HFF-Myc (cell line): Measurements from ENCODE around the gene LRIG1.

Experiments
- DNase-seq: peaks from one replicate; pipeline ENCODE4 v3.0.0-alpha.2; 2011; ENCODE audit warnings: low read depth; ENCODE audit errors: extremely low read depth
- H3K4me3 ChIP-seq: replicated peaks from 2 replicates; pipeline ENCODE4 v1.5.1; 2011; ENCODE audit warnings: low read depth, mild to moderate bottlenecking, control low read depth, low read length
- TF ChIP-seq, protein P1 (sequence below): IDR thresholded peaks from 2 replicates; pipeline ENCODE4 v1.5.1; 2012; ENCODE audit warnings: mild to moderate bottlenecking, low read depth, low read length, control low read depth; ENCODE audit errors: missing control alignments

The LRIG1 gene

DNA sequence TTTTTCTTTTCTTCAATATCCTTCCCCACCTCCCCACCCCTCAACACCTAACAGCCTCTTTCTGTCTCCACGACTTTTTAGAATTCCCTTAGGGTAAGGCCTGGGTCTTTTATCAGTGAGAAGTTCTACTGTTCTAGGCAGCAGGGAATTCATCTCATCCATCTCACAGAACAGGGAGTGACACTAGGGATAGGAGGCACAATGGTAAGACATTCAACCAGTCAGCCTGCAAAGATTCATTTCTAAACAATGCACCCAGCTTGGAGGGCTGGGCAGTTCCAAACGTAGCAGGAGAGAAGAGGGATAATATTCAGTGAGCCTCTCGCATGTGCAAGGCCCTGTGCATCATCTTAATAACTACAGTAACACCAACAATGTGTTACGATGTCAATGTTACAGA, 43.6 kb downstream of the LRIG1 start:
- TF ChIP-seq, protein P1, sequence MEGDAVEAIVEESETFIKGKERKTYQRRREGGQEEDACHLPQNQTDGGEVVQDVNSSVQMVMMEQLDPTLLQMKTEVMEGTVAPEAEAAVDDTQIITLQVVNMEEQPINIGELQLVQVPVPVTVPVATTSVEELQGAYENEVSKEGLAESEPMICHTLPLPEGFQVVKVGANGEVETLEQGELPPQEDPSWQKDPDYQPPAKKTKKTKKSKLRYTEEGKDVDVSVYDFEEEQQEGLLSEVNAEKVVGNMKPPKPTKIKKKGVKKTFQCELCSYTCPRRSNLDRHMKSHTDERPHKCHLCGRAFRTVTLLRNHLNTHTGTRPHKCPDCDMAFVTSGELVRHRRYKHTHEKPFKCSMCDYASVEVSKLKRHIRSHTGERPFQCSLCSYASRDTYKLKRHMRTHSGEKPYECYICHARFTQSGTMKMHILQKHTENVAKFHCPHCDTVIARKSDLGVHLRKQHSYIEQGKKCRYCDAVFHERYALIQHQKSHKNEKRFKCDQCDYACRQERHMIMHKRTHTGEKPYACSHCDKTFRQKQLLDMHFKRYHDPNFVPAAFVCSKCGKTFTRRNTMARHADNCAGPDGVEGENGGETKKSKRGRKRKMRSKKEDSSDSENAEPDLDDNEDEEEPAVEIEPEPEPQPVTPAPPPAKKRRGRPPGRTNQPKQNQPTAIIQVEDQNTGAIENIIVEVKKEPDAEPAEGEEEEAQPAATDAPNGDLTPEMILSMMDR: no peak

DNA sequence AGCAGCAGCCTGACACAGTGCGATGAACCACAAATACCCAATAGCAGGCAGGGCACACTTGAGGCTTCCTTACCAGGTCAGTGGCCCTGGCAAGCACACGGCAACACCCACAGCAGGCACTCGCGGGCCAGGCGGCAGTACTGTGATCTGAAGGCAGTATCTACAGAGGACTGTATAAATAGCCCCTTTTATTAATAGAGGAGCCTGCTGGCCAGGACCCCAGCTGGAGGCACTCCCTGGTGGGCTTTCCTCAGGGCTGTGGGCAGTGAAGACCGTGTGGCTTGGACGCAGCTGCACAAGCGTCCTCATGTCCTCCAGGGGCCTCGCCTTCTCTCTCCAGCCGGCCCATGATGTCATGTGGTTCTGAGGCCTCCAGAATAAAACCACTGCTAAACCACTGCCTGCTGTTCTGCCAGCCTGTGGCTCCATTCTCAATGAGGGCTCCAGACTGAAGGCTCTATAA, 44.1 kb downstream of the LRIG1 start:
- H3K4me3 ChIP-seq: no peak overlapping the region
- no peak for DNase-seq
- TF ChIP-seq, protein P1: no peak

More for the DNA sequence above, 43.6 kb downstream of the LRIG1 start:
- no peak for DNase-seq
- H3K4me3 ChIP-seq: no peak overlapping the region

DNA sequence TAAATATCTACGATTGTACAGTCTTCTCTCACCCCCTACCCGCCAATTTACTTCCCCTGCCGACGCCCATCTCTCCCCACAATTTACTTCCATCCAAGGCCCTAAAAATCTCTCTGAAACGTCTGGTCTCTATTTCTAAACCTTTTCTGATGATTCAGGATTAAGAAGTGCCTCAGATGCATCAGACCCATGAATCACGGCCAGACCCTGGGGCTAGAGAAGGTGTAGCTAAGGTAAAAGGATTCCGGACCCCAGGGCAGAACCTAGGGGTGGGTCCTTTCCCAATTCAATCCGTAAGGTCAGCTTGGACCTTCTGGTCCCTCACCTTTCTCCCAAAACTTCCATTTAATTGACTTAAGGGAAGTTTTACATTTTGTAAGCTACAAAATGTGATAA, 46.4 kb downstream of the LRIG1 start:
- DNase-seq: no peak
- TF ChIP-seq, protein P1: no peak
- no peak overlapping the region for H3K4me3 ChIP-seq

DNA sequence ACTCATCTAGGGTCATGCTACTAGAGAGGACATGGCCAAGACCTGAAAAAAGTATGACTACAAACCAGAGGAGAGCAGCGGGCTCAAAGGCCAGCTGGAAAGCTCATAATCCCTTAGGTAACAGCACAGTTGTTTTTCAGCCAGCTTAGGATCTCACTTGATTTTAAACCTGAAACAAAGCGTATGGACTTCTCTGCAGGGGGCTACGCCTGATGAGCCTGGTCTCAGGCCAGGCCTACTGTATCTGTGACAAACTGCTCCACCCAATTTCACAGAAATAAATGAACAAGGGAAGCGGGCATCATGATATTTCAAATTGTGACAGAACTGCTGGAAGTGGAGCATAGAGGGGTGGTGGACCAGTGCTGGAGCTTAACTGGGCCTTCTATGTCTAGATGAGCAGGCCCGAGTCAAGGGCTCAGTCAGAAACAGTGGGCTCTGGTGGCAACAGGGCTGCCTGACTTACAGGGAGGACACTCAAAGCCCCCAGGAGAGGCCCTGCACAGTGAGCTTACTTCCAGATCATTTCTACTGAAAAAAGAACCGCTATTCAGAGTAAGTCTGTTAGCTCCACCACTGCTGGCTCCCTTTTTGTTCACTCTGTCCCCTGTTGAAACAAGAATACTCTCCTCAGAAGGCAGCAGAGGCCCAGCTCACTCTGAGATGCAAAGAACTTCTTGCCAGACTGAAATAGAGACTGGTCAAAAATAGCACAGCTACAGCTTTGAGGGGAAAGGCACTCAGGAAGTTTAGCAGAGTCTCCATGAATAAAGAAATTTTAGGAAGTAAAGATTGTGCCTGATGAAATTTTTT, 47.0 kb downstream of the LRIG1 start:
- TF ChIP-seq, protein P1: no peak
- no peak overlapping the region for H3K4me3 ChIP-seq
- DNase-seq: no peak

DNA sequence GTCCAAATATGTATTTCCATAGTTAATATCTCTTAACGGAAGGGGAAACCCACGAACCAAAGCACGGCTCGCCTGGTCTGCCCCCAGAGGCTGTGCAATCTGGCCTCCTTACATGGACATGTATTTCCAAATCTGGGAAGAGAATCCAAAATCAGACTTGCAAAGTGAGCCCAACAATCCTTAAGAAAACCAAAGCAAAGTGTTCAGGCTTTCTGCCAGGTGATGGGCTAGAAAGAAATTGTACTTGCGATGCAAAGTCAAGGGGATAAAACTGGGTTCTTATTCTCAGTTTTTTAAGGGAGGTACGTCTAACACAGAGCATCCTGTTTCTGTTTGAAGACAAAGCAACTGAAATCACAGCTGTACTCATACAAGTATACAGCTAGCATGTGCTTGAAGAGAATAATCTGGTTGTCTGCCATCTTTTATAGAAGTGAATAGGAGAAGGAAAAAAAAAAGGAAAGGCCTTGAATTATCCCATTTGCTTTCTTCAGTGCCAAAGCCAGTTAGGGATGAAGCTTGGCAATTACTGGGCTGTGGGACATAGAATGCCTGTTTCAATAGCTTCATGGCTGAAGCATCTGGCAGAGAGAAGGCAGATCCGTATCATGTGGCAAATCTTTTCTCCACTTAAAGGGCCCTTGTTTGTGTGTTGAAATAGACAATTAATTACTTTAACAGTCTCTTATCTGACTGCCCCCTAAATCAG, 48.4 kb downstream of the LRIG1 start:
- H3K4me3 ChIP-seq: no peak overlapping the region
- TF ChIP-seq, protein P1: no peak
- no peak for DNase-seq

DNA sequence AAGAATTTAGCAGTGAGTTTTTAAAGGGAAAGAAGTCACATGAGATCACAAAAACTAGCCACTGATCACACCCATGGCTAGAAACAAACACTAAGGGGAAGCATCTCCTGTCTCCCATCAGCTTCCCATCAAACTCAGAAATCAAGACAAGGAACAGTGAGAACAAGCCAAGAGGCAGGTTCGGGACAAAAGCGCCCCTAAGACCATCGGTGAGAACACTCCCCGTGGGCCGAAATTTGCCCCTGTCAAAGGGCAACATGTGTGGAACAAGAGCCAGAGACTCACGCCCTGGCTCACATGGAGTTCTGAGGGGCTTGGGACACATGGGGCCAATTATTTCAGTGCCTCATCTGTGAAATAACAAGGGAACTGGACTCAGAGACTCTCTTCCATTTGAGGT, 49.1 kb downstream of the LRIG1 start:
- H3K4me3 ChIP-seq: no peak overlapping the region
- TF ChIP-seq, protein P1: no peak
- DNase-seq: no peak
